Esophagus muscularis mucosa (tissue), 4 donors: ENCODE measurements around the gene NODAL. TPM values are rescaled to one million over a fixed set of nuclear protein-coding genes. Genes with fewer than 3 reads are reported as not detected.

Experiments
- DNase-seq: peaks from one replicate; pipeline ENCODE4 v3.0.0-alpha.2; 2017; ENCODE audit errors: extremely low spot score
- H3K27ac ChIP-seq, 4 donors: fragments of 200-600 bp; sonication (generic); replicated peaks in 1 of 4; 1 replicate in 3 of 4; 2 replicates in 1 of 4; pipeline ENCODE4 v1.5.1; 2016 to 2019; ENCODE audit warnings: mild to moderate bottlenecking in 1 of 4
- H3K27me3 ChIP-seq, 4 donors: fragments of 200-600 bp; sonication (generic); one replicate each; pipeline versions ENCODE4 v1.5.1 to v1.6.0; 2016 to 2019
- H3K36me3 ChIP-seq, 4 donors: fragments of 200-600 bp; sonication (generic); one replicate each; pipeline ENCODE4 v1.5.1; 2016 to 2019
- H3K4me1 ChIP-seq, 4 donors: fragments of 200-600 bp; sonication (generic); one replicate each; pipeline ENCODE4 v1.5.1; 2016 to 2019
- H3K4me3 ChIP-seq, 4 donors: fragments of 200-600 bp; sonication (generic); 1 replicate in 2 of 4; 2 replicates in 2 of 4; pipeline ENCODE4 v1.5.1; 2016 to 2019; ENCODE audit warnings: mild to moderate bottlenecking in 4 of 4, moderate library complexity in 1 of 4
- H3K9me3 ChIP-seq, 4 donors: fragments of 200-600 bp; sonication (generic); 1 replicate in 3 of 4; 2 replicates in 1 of 4; pipeline ENCODE4 v1.5.1; 2016 to 2019
- EP300 ChIP-seq: sonication (generic); formaldehyde crosslinking; IDR thresholded peaks from one replicate; pipeline ENCODE4 v1.6.1; 2017; ENCODE audit warnings: antibody characterized with exemption
- POLR2A ChIP-seq: fragments of 450-650 bp; IDR thresholded peaks from one replicate; pipeline ENCODE4 v1.6.1; 2017; ENCODE audit warnings: antibody characterized with exemption, moderate library complexity, mild to moderate bottlenecking, low read depth
- POLR2AphosphoS5 ChIP-seq, 2 donors: sonication (generic); formaldehyde crosslinking; IDR thresholded peaks; one replicate each; pipeline ENCODE4 v1.6.1; 2017; ENCODE audit warnings: antibody characterized with exemption in 2 of 2
- WGBS: methylation state at CpG from one replicate; pipeline ENCODE4 v1.1.5; 2018; 5-methylcytosine and 5-hydroxymethylcytosine counted together
- intact Hi-C: fragments of 100-400 bp; cut with DNase I; formaldehyde crosslinking; loops from one replicate; pipeline ENCODE4 v1.15.1; 2023
- total RNA-seq, 4 donors: library from RNA; depleted of rRNA; stranded (reverse); fragments of >200 nt; gene quantifications; one replicate each; pipeline versions ENCODE4 v1.1.0 to v1.2.1, GENCODE V29; 2016
- TF ChIP-seq, protein P1 (sequence below), 3 experiments: fragments of 200-600 bp in 2 of 3; fragments of 450-650 bp in 1 of 3; sonication (generic) in 2 of 3; IDR thresholded peaks; one replicate each; pipeline ENCODE4 v1.5.1; 2017 to 2019; ENCODE audit warnings: antibody characterized with exemption in 3 of 3, mild to moderate bottlenecking in 2 of 3, moderate library complexity in 1 of 3

NODAL gene
- total RNA-seq, 4 donors from 2014 or later: not detected

DNA sequence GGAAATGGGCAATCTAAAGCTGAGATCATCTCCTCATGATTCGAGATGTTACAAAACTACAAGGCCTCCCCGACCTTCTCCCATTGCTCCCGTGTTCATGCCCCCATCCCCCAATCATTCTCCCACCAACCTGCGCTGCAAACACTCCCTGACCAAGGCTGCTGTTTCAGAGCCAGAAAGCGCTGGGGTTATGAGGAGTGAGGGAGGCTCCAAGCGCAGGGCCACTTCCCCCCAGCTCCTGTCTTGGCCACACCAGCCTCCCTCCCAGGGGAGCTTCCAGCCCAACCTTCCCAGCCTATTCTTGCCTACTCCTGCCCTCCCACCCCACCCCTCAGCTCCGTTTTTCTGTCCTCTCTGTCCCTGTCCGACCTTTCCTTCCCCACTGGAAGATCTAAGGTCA, 14.7 kb upstream of the NODAL start:
- TF ChIP-seq POLR2AphosphoS5 (IDR thresholded peaks at IDR 0.05): no peak
- TF ChIP-seq POLR2A: no peak
- no peak for TF ChIP-seq EP300
- TF ChIP-seq, protein P1, sequence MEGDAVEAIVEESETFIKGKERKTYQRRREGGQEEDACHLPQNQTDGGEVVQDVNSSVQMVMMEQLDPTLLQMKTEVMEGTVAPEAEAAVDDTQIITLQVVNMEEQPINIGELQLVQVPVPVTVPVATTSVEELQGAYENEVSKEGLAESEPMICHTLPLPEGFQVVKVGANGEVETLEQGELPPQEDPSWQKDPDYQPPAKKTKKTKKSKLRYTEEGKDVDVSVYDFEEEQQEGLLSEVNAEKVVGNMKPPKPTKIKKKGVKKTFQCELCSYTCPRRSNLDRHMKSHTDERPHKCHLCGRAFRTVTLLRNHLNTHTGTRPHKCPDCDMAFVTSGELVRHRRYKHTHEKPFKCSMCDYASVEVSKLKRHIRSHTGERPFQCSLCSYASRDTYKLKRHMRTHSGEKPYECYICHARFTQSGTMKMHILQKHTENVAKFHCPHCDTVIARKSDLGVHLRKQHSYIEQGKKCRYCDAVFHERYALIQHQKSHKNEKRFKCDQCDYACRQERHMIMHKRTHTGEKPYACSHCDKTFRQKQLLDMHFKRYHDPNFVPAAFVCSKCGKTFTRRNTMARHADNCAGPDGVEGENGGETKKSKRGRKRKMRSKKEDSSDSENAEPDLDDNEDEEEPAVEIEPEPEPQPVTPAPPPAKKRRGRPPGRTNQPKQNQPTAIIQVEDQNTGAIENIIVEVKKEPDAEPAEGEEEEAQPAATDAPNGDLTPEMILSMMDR (IDR thresholded peaks at IDR 0.05): no peak
- DNase-seq: no peak
- peaks cover 20 to 31% (median 28%) of the 10 kb centered on the region in 4 donors for H3K4me1 ChIP-seq
- no peak overlapping the region for H3K4me3 ChIP-seq
- H3K27ac ChIP-seq: no peak overlapping the region
- H3K27me3 ChIP-seq: no peaks in the 10 kb centered on the region
- intact Hi-C loops: no loop called here
- WGBS: 69% methylated on average over 8 of the region's 8 CpGs
- H3K9me3 ChIP-seq: no peaks in the 10 kb centered on the region
- H3K36me3 ChIP-seq: no peaks in the 10 kb centered on the region

DNA sequence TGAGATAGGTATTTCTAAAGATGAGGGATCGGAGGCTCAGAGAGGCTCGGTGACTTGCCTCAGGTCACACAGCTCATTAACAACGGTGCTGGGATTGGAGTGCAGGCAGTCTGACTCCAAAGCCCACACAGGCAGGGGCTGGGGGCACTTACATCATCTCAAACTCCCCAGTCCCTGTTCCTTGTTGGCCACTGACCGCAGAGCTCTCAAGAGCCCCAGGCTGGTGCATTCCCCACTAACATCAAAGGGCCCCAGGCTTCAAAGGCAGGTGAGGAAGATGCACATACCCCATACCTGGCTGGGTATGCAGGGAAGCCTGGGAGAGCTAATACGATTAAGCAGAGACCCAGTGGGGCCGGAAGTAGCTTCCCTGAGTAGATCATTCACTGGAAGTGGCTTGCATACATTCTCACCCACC, 13.7 kb upstream of the NODAL start:
- no peak for DNase-seq
- intact Hi-C loops: no loop called here
- no peak overlapping the region for H3K4me3 ChIP-seq
- H3K27ac ChIP-seq: no peak overlapping the region
- H3K4me1 ChIP-seq: peaks cover 20 to 27% (median 26%) of the 10 kb centered on the region in 4 donors
- H3K36me3 ChIP-seq: no peaks in the 10 kb centered on the region
- H3K27me3 ChIP-seq: no peaks in the 10 kb centered on the region
- 80% methylated on average over 6 of the region's 6 CpGs for WGBS
- no peaks in the 10 kb centered on the region for H3K9me3 ChIP-seq
- TF ChIP-seq EP300: no peak
- TF ChIP-seq, protein P1 (IDR thresholded peaks at IDR 0.05): no peak
- TF ChIP-seq POLR2A: no peak
- TF ChIP-seq POLR2AphosphoS5 (IDR thresholded peaks at IDR 0.05): no peak

DNA sequence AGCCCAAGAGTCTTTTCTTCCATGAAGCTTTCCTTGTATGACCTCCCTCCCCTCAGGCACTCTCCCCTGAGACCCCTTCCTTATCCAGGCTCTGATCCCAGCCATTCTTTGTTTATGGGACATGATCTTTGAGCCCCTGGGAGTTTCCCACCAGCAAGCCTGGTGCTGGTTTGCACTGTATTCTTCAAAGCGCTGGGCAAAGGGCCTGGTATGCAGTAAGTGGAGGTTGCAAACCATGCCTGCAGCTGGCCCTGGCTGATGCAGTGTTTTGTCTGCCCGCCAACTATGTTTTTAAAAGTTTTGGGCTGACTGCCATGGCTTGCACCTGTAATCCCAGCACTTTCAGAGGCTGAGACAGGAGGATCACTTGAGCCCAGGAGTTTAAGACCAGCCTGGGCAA, 6.8 kb upstream of the NODAL start:
- Histone ChIP-seq H3K4me1 (peaks cover 4 to 33% (median 29%) of the 10 kb centered on the region in 4 donors), H3K4me3 (no peak overlapping the region), H3K36me3 (no peaks in the 10 kb centered on the region), H3K9me3 (no peaks in the 10 kb centered on the region), H3K27me3 (no peaks in the 10 kb centered on the region), H3K27ac (no peak overlapping the region)
- DNase-seq: no peak
- intact Hi-C loops: no loop called here
- TF ChIP-seq EP300 (no peak), POLR2A (no peak), POLR2AphosphoS5 (IDR thresholded peaks at IDR 0.05) (no peak)
- TF ChIP-seq, protein P1 (IDR thresholded peaks at IDR 0.05): no peak
- WGBS: 63% methylated on average over 2 of the region's 2 CpGs

DNA sequence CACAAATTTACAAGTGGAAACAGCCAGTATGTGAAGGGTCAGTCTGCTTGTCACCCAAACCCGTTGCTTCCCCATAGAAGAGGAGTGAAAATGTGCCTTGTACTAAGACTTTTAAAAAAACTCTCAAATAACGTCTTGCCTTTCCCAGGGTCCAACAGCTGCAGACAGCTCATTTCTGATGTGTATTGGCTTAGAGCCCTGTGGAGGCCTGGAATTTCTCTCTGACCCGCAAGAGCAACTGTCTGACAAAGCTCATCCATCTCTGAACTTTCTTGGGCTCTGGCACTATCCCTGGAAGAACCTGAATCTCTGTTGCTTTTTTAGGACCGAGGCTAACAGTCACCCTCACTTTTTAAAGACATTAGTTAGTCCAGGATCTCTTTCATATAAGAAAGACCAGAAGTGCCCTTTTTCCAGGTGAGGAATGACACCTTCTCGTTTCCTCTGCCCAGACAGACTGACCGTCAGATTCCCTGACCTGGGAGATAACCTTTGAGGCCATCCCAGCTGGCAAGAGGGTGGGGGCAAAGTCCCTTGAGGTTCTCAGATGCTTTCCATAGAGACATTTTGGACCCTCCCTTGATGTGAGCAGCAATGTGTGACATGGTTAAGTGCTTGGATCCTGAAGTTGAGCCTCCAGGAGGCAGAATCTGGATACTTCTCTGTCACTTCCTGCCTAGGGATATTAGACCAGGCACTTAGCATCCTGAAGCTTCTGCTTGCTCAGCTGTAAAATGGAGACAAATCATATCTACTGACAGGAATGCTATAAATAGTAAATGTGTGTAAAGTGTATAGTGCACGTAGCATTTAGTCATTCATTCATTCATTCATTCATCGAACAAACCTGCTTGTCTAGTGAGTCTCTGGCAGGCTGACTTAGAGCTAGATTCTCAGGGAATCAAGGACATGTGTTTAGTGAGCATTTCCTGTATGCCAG, 4.5 kb upstream of the NODAL start:
- H3K9me3 ChIP-seq: no peaks in the 10 kb centered on the region
- no peaks in the 10 kb centered on the region for H3K36me3 ChIP-seq
- intact Hi-C loops: no loop called here
- WGBS: 32% methylated on average over 8 of the region's 8 CpGs
- peaks cover 0 to 18% (median 8%) of the 10 kb centered on the region in 4 donors for H3K27me3 ChIP-seq
- no peak overlapping the region for H3K4me3 ChIP-seq
- H3K27ac ChIP-seq: peak overlapping the region; percentile 64 to 71 (median 66)
- DNase-seq: no peak
- H3K4me1 ChIP-seq: peaks cover 11 to 41% (median 38%) of the 10 kb centered on the region in 4 donors
- TF ChIP-seq POLR2A: no peak
- peak; percentile 44 to 66 for TF ChIP-seq POLR2AphosphoS5 (IDR thresholded peaks at IDR 0.05)

DNA sequence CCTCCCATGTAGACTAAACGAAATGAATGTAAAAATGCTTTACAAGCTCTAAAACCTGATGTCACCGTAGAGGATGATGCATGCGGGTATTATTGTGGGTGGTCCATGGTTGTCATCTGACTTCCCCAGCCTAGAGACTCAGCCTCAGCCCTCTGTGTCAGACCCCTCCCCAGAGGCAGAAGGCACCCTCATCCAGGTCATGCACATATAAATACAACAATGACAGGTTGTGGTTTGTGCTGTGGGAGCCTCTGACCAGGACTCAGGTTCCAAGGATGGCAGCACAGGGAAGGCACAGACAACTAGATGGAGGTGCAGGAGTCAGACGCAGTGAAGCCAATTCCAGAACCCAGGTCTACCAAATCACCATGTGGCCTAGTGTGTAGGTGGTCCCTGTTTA, 3.3 kb upstream of the NODAL start:
- WGBS: 84% methylated on average over 4 of the region's 4 CpGs
- intact Hi-C loops: no loop called here
- Histone ChIP-seq H3K36me3 (no peaks in the 10 kb centered on the region), H3K27me3 (peaks cover 0 to 31% (median 14%) of the 10 kb centered on the region in 4 donors), H3K27ac (no peak overlapping the region), H3K9me3 (no peaks in the 10 kb centered on the region), H3K4me3 (no peak overlapping the region), H3K4me1 (peaks cover 21 to 53% (median 48%) of the 10 kb centered on the region in 4 donors)
- DNase-seq: no peak
- no peak for TF ChIP-seq POLR2AphosphoS5 (IDR thresholded peaks at IDR 0.05)
- no peak for TF ChIP-seq POLR2A
- TF ChIP-seq EP300: no peak
- TF ChIP-seq, protein P1 (IDR thresholded peaks at IDR 0.05): no peak
